H1 (cell line): ENCODE measurements around the gene HRH4. TPM values are rescaled to one million over a fixed set of nuclear protein-coding genes. Genes with fewer than 3 reads are reported as not detected.

Source experiments
- CTCF ChIA-PET: fragments of 300-600 bp; sonication (Branson Sonifier 250); formaldehyde crosslinking; loops from one replicate; lab custom pipeline; 2021; ENCODE audit not compliant: partially characterized antibody; lab: Charles Lee
- POLR2A ChIA-PET: fragments of 300-600 bp; sonication (Branson Sonifier 250); formaldehyde crosslinking; loops from one replicate; lab custom pipeline; 2021; ENCODE audit warnings: inconsistent platforms; ENCODE audit not compliant: partially characterized antibody; lab: Charles Lee
- DNase-seq, 2 experiments: peaks; one replicate each; pipeline versions ENCODE4 v3.0.0 to v3.0.0-alpha.2; 2010 to 2022; ENCODE audit warnings: low spot score in 2 of 2, low read depth in 1 of 2, mixed read lengths in 1 of 2
- FAIRE-seq: peaks from 2 replicates; lab custom pipeline; 2011; peaks lifted over from hg19 to GRCh38; lab: Jason Lieb, UNC
- H2AFZ ChIP-seq: 2 replicates; pipeline ENCODE4 v1.8.1; 2012; ENCODE audit warnings: low read length, inconsistent platforms
- H2AK5ac ChIP-seq: 2 replicates; pipeline ENCODE4 v1.6.1; 2013; ENCODE audit warnings: low read depth, low read length
- H2BK120ac ChIP-seq: replicated peaks from 2 replicates; pipeline ENCODE3; 2013; ENCODE audit warnings: low read depth, low read length, inconsistent platforms
- H2BK12ac ChIP-seq: 2 replicates; pipeline ENCODE4 v1.6.1; 2013; ENCODE audit warnings: low read depth, low read length
- H2BK15ac ChIP-seq: 2 replicates; pipeline ENCODE4 v1.6.1; 2013; ENCODE audit warnings: low read length
- H2BK20ac ChIP-seq: 2 replicates; pipeline ENCODE4 v1.6.1; 2013; ENCODE audit warnings: low read length
- H2BK5ac ChIP-seq: 2 replicates; pipeline ENCODE4 v1.6.1; 2013; ENCODE audit warnings: low read depth, low read length
- H3K14ac ChIP-seq: 2 replicates; pipeline ENCODE4 v1.6.1; 2013; ENCODE audit warnings: inconsistent platforms; ENCODE audit not compliant: insufficient read length
- H3K18ac ChIP-seq: 2 replicates; pipeline ENCODE4 v1.6.1; 2013; ENCODE audit warnings: low read length; ENCODE audit errors: extremely low read depth
- H3K23ac ChIP-seq: 2 replicates; pipeline ENCODE4 v1.6.1; 2013; ENCODE audit warnings: inconsistent platforms; ENCODE audit not compliant: insufficient read length
- H3K23me2 ChIP-seq: 2 replicates; pipeline ENCODE4 v1.6.1; 2013; ENCODE audit warnings: low read depth, low read length
- H3K27ac ChIP-seq: 2 replicates; pipeline ENCODE4 v1.6.1; 2011; ENCODE audit warnings: low read depth, low read length, inconsistent platforms
- H3K27me3 ChIP-seq, 4 experiments: replicated peaks in 1 of 4; 1 replicate in 1 of 4; 2 replicates in 3 of 4; pipeline versions ENCODE4 v1.6.1 to v1.8.1; 2011 to 2013; ENCODE audit warnings: low read length in 3 of 4, mild to moderate bottlenecking in 3 of 4, inconsistent platforms in 2 of 4, mixed read lengths in 2 of 4, moderate library complexity in 1 of 4; ENCODE audit not compliant: control insufficient read depth in 3 of 4, insufficient read depth in 3 of 4; ENCODE audit errors: extremely low read depth in 1 of 4
- H3K36me3 ChIP-seq, 4 experiments: 2 replicates each; pipeline versions ENCODE4 v1.6.1 to v1.8.1; 2011 to 2013; ENCODE audit warnings: mild to moderate bottlenecking in 4 of 4, low read length in 3 of 4, moderate library complexity in 2 of 4, control low read depth in 1 of 4, inconsistent platforms in 1 of 4; ENCODE audit not compliant: insufficient read depth in 4 of 4, control insufficient read depth in 2 of 4
- H3K4ac ChIP-seq: replicated peaks from 2 replicates; pipeline ENCODE3; 2013; ENCODE audit warnings: low read length, low read depth, mixed read lengths, inconsistent platforms; ENCODE audit not compliant: insufficient read length
- H3K4me1 ChIP-seq, 4 experiments: replicated peaks in 1 of 4; 1 replicate in 1 of 4; 2 replicates in 3 of 4; pipeline versions ENCODE4 v1.6.1 to v1.8.1; 2011 to 2013; ENCODE audit warnings: low read length in 3 of 4, inconsistent platforms in 2 of 4, mixed read lengths in 1 of 4; ENCODE audit not compliant: insufficient read depth in 4 of 4, control insufficient read depth in 3 of 4
- H3K4me2 ChIP-seq, 2 experiments: 2 replicates each; pipeline versions ENCODE4 v1.6.1 to v1.8.1; 2011 to 2013; ENCODE audit warnings: low read depth in 2 of 2, low read length in 2 of 2, control low read depth in 1 of 2, inconsistent platforms in 1 of 2, mild to moderate bottlenecking in 1 of 2; ENCODE audit not compliant: insufficient read depth in 1 of 2
- H3K4me3 ChIP-seq, 4 experiments: fragments of 200-600, 300-600 bp in 1 of 4; sonication (generic), shearing (Covaris generic), sonication (Bioruptor Twin) in 1 of 4; 2 replicates each; pipeline versions ENCODE4 v1.5.1 to v1.8.1; 2011 to 2016; ENCODE audit warnings: low read length in 4 of 4, low read depth in 3 of 4, control low read depth in 2 of 4, inconsistent platforms in 2 of 4, mild to moderate bottlenecking in 2 of 4, mixed read lengths in 1 of 4, moderate library complexity in 1 of 4; ENCODE audit not compliant: insufficient read depth in 2 of 4; ENCODE audit errors: extremely low read depth in 1 of 4
- H3K56ac ChIP-seq: replicated peaks from 2 replicates; pipeline ENCODE3; 2013; ENCODE audit warnings: low read depth, mild to moderate bottlenecking, mixed read lengths, low read length, inconsistent platforms; ENCODE audit not compliant: insufficient read length
- H3K79me1 ChIP-seq: 2 replicates; pipeline ENCODE4 v1.6.1; 2013; ENCODE audit warnings: low read depth, low read length, control low read depth
- H3K79me2 ChIP-seq, 2 experiments: 2 replicates each; pipeline versions ENCODE4 v1.6.1 to v1.8.1; 2012 to 2013; ENCODE audit warnings: low read length in 2 of 2, mild to moderate bottlenecking in 2 of 2, inconsistent platforms in 1 of 2; ENCODE audit not compliant: insufficient read depth in 2 of 2, control insufficient read depth in 1 of 2
- H3K9ac ChIP-seq, 4 experiments: replicated peaks in 1 of 4; 1 replicate in 1 of 4; 2 replicates in 3 of 4; pipeline versions ENCODE4 v1.6.1 to v1.8.1; 2011 to 2013; ENCODE audit warnings: low read depth in 3 of 4, low read length in 3 of 4, control low read depth in 2 of 4, mild to moderate bottlenecking in 2 of 4, moderate library complexity in 2 of 4, inconsistent platforms in 1 of 4; ENCODE audit errors: extremely low read depth in 1 of 4
- H3K9me3 ChIP-seq, 2 experiments: 2 replicates each; pipeline versions ENCODE4 v1.6.1 to v1.8.1; 2012 to 2013; ENCODE audit warnings: mild to moderate bottlenecking in 2 of 2, moderate library complexity in 2 of 2, control low read depth in 1 of 2, inconsistent platforms in 1 of 2, low read depth in 1 of 2, low read length in 1 of 2, mixed read lengths in 1 of 2; ENCODE audit not compliant: insufficient read depth in 2 of 2
- H4K20me1 ChIP-seq, 2 experiments: replicated peaks in 1 of 2; 2 replicates each; pipeline versions ENCODE3 to v1.8.1; 2011 to 2013; ENCODE audit warnings: inconsistent platforms in 2 of 2, low read length in 2 of 2, mild to moderate bottlenecking in 1 of 2; ENCODE audit not compliant: insufficient read depth in 2 of 2, control insufficient read depth in 1 of 2
- H4K5ac ChIP-seq: 2 replicates; pipeline ENCODE4 v1.6.1; 2013; ENCODE audit warnings: low read length, low read depth, mixed read lengths, inconsistent platforms; ENCODE audit not compliant: insufficient read length
- H4K8ac ChIP-seq: 2 replicates; pipeline ENCODE4 v1.8.0; 2013; ENCODE audit warnings: mild to moderate bottlenecking, moderate library complexity, low read length, inconsistent platforms; ENCODE audit not compliant: insufficient read depth; ENCODE audit errors: extremely low read depth
- H4K91ac ChIP-seq: replicated peaks from 2 replicates; pipeline ENCODE3; 2013; ENCODE audit warnings: low read length, mixed read lengths, inconsistent platforms; ENCODE audit not compliant: insufficient read length
- BRCA1 ChIP-seq: IDR thresholded peaks from 2 replicates; pipeline ENCODE4 v1.6.1; 2012; ENCODE audit warnings: low read depth, low read length, improper control_type of control experiment
- CHD1 ChIP-seq: IDR thresholded peaks from 2 replicates; pipeline ENCODE4 v1.6.1; 2012; ENCODE audit warnings: low read depth, low read length, improper control_type of control experiment
- CTCF ChIP-seq, 3 experiments: IDR thresholded peaks; 1 replicate in 2 of 3; 2 replicates in 1 of 3; pipeline versions ENCODE4 v1.5.1 to v1.6.1; 2011; ENCODE audit warnings: low read length in 3 of 3, mild to moderate bottlenecking in 3 of 3, inconsistent platforms in 2 of 3, low read depth in 1 of 3, moderate library complexity in 1 of 3; ENCODE audit not compliant: insufficient read depth in 1 of 3; ENCODE audit errors: control extremely low read depth in 1 of 3
- EZH2 ChIP-seq: fragments of 200-600 bp; sonication (generic); IDR thresholded peaks from 2 replicates; pipeline ENCODE4 v1.7.1; 2012; ENCODE audit warnings: low read depth, mild to moderate bottlenecking, moderate library complexity, low read length, inconsistent platforms; ENCODE audit not compliant: severe bottlenecking
- JUND ChIP-seq: IDR thresholded peaks from 2 replicates; pipeline ENCODE4 v1.6.1; 2011; ENCODE audit warnings: mild to moderate bottlenecking, improper control_type of control experiment, low read length
- NANOG ChIP-seq: IDR thresholded peaks from 2 replicates; pipeline ENCODE4 v1.6.1; 2011; ENCODE audit warnings: low read length, low read depth, mild to moderate bottlenecking, inconsistent platforms; ENCODE audit not compliant: insufficient read depth, poor library complexity, severe bottlenecking
- PHF8 ChIP-seq: fragments of 200-600 bp; sonication (generic); conservative IDR thresholded peaks from 2 replicates; pipeline ENCODE4 v1.7.1; 2012; ENCODE audit warnings: low read depth, mild to moderate bottlenecking, inconsistent platforms, low read length, moderate library complexity
- POLR2A ChIP-seq, 2 experiments: IDR thresholded peaks; 1 replicate in 1 of 2; 2 replicates in 1 of 2; pipeline ENCODE4 v1.6.1; 2011; ENCODE audit warnings: low read depth in 2 of 2, low read length in 2 of 2, mild to moderate bottlenecking in 2 of 2; ENCODE audit errors: control extremely low read depth in 1 of 2
- POU5F1 ChIP-seq: IDR thresholded peaks from 2 replicates; pipeline ENCODE4 v1.6.1; 2011; ENCODE audit warnings: low read depth, mild to moderate bottlenecking, low read length, moderate library complexity
- RFX5 ChIP-seq: IDR thresholded peaks from 2 replicates; pipeline ENCODE4 v1.6.1; 2011; ENCODE audit warnings: low read depth, low read length, improper control_type of control experiment, borderline replicate concordance
- RXRA ChIP-seq: IDR thresholded peaks from 2 replicates; pipeline ENCODE4 v1.6.1; 2011; ENCODE audit warnings: low read depth, mild to moderate bottlenecking, low read length, moderate library complexity; ENCODE audit not compliant: insufficient read depth
- WGBS, 2 experiments: shearing (Covaris generic) in 1 of 2; methylation state at CpG; one replicate each; pipeline versions ENCODE4 v1.1.6 to v1.1.7; 2013 to 2015; ENCODE audit warnings: low lambda C conversion rate in 2 of 2, mixed read lengths in 2 of 2, inconsistent platforms in 1 of 2, low coverage in 1 of 2, missing lambda C conversion rate in 1 of 2; ENCODE audit not compliant: insufficient replicate concordance in 2 of 2, insufficient coverage in 1 of 2, insufficient read length in 1 of 2; ENCODE audit errors: extremely low coverage in 1 of 2, missing lambda C conversion rate in 1 of 2; 5-methylcytosine and 5-hydroxymethylcytosine counted together
- polyA plus RNA-seq, 7 experiments: library from polyadenylated mRNA; depleted of rRNA in 3 of 7; stranded (reverse) in 5 of 7; unstranded in 2 of 7; fragments of >200 nt in 5 of 7; fragments of 200-250 nt in 2 of 7; gene quantifications; 1 replicate in 5 of 7; 2 replicates in 1 of 7; 4 replicates in 1 of 7; pipeline versions ENCODE4 v1.2.1 to v1.2.3, GENCODE V29; 2011 to 2013; ENCODE audit warnings: missing spikeins in 2 of 7, mixed read lengths in 2 of 7
- total RNA-seq: library from RNA; stranded (reverse); fragmentation: NEBNext Ultra II Directional; extraction: Animal tissue kit (Norgen Biotek cat#: 25700); gene quantifications from 2 replicates; pipeline ENCODE4 v1.2.1, GENCODE V29; 2021
- TF ChIP-seq, protein P1 (sequence below): IDR thresholded peaks from 2 replicates; pipeline ENCODE4 v1.6.1; 2012; ENCODE audit warnings: inconsistent platforms

Gene HRH4
- total and polyA plus RNA-seq, 2 of the 8 experiments (the other 6 are each of a cell fraction or from before 2014, with no cell fraction given), result 0.03 TPM; not detected in 1

- WGBS, 2 experiments, result 86% methylated on average over 1 of the region's 1 CpG; no CpG with 5 or more reads in 1 of the 2 experiments
- DNase-seq (no peak), FAIRE-seq (no peak)
- no peaks in the 10 kb centered on the region for H3K79me1 ChIP-seq
- H3K27ac ChIP-seq, result no peak overlapping the region
- no peak overlapping the region for H2AK5ac ChIP-seq
- H3K56ac ChIP-seq, result no peak overlapping the region
- no peak overlapping the region for H2BK20ac ChIP-seq
- H4K5ac ChIP-seq, result no peak overlapping the region
- no peak overlapping the region for H3K23ac ChIP-seq
- no peak overlapping the region for H3K4me2 ChIP-seq
- no peak overlapping the region for H3K4me3 ChIP-seq
- no peaks in the 10 kb centered on the region for H3K36me3 ChIP-seq
- no peak overlapping the region for H4K91ac ChIP-seq
- no peaks in the 10 kb centered on the region for H3K79me2 ChIP-seq
- H3K18ac ChIP-seq, result no peak overlapping the region
- H3K23me2 ChIP-seq, result no peaks in the 10 kb centered on the region
- H3K4ac ChIP-seq, result no peak overlapping the region
- H2AFZ ChIP-seq, result no peak overlapping the region
- ChIA-PET CTCF (interaction anchor here (1.3 kb wide), 1 partner anchor 22 kb away, joined by 6 read pairs; no protein-coding TSS in a partner anchor), POLR2A (no interaction called here)
- H2BK120ac ChIP-seq, result no peak overlapping the region
- H3K27me3 ChIP-seq, result no peaks in the 10 kb centered on the region
- H3K14ac ChIP-seq, result no peak overlapping the region
- no peaks in the 10 kb centered on the region for H3K4me1 ChIP-seq
- H2BK12ac ChIP-seq, result no peak overlapping the region
- no peaks in the 10 kb centered on the region for H3K9me3 ChIP-seq
- H4K20me1 ChIP-seq, result no peaks in the 10 kb centered on the region
- no peak overlapping the region for H4K8ac ChIP-seq
- no peak overlapping the region for H2BK15ac ChIP-seq
- no peak overlapping the region for H2BK5ac ChIP-seq
- no peak overlapping the region for H3K9ac ChIP-seq
- TF ChIP-seq RFX5 (no peak), NANOG (no peak), CHD1 (no peak), POU5F1 (no peak), RXRA (no peak), EZH2 (no peak), CTCF (IDR thresholded peaks at IDR 0.05; ENCODE audit: control extremely low read depth in 1 of 3, insufficient read depth in 1 of 3, low read depth in 1 of 3, low read length in 3 of 3) (no peak), PHF8 (no peak), BRCA1 (no peak), POLR2A (IDR thresholded peaks at IDR 0.05; ENCODE audit: control extremely low read depth in 1 of 2, low read depth in 2 of 2, low read length in 2 of 2) (no peak), JUND (no peak)
- TF ChIP-seq, protein P1, sequence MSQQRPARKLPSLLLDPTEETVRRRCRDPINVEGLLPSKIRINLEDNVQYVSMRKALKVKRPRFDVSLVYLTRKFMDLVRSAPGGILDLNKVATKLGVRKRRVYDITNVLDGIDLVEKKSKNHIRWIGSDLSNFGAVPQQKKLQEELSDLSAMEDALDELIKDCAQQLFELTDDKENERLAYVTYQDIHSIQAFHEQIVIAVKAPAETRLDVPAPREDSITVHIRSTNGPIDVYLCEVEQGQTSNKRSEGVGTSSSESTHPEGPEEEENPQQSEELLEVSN, result no peak
Observed at GRCh38 chr18:24509435-24509834, 49.0 kb downstream of the HRH4 start.
